GM12872 (cell line): ENCODE results near the gene MED29.

ENCODE experiments used
- CTCF ChIP-seq: IDR thresholded peaks from 3 replicates; pipeline ENCODE4 v1.5.1; 2011; ENCODE audit warnings: low read depth, mild to moderate bottlenecking, low read length, moderate library complexity; ENCODE audit not compliant: insufficient read depth

MED29 gene

GRCh38 chr19:39372941-39373340, 18.2 kb upstream of the MED29 start:
- no peak for TF ChIP-seq CTCF

- no peak for TF ChIP-seq CTCF
Measured at GRCh38 chr19:39375929-39376328, 15.2 kb upstream of the MED29 start.

- TF ChIP-seq CTCF, result no peak
Measured at GRCh38 chr19:39377373-39378362, 13.5 kb upstream of the MED29 start.

GRCh38 chr19:39379865-39380396, 11.2 kb upstream of the MED29 start:
- TF ChIP-seq CTCF, result no peak

GRCh38 chr19:39380521-39381502, 10.4 kb upstream of the MED29 start:
- TF ChIP-seq CTCF, result no peak

GRCh38 chr19:39381910-39382611, 9.1 kb upstream of the MED29 start:
- TF ChIP-seq CTCF, result no peak
